IMR-90 (cell line): ENCODE results near the gene ANGPT4. TPM values are rescaled to one million over a fixed set of nuclear protein-coding genes. Genes with fewer than 3 reads are reported as not detected.

ENCODE experiments used
- ATAC-seq: fragments of 200-7000 bp; cut with Tn5 transposase; 2 replicates; pipeline ENCODE4 v1.9.1; 2020; ENCODE audit warnings: low read depth, mild to moderate bottlenecking, moderate library complexity
- BruUV-seq: library from RNA; stranded (reverse); fragments of 400-500 nt; replicated peaks from 2 replicates; lab custom pipeline; 2021; lab: Mats Ljungman, UMichigan
- CTCF ChIA-PET: fragments of 300-600 bp; formaldehyde crosslinking; extraction: SDS; loops from one replicate; lab custom pipeline; 2021; ENCODE audit warnings: antibody characterized with exemption; lab: Yijun Ruan, JAX
- POLR2A ChIA-PET: fragments of 300-600 bp; sonication (Branson Sonifier 250); formaldehyde crosslinking; loops from one replicate; lab custom pipeline; 2022; ENCODE audit warnings: antibody characterized with exemption; ENCODE audit not compliant: unreplicated experiment; lab: Charles Lee
- DNase-seq: peaks from one replicate; pipeline ENCODE4 v3.0.0; 2013
- H2AFZ ChIP-seq: replicated peaks from 2 replicates; pipeline ENCODE3; 2013; ENCODE audit warnings: low read length, mild to moderate bottlenecking; ENCODE audit not compliant: poor library complexity
- H2AK5ac ChIP-seq: 2 replicates; pipeline ENCODE4 v1.6.1; 2013; ENCODE audit warnings: low read depth, low read length, inconsistent platforms
- H2AK9ac ChIP-seq: replicated peaks from 2 replicates; pipeline ENCODE3; 2013; ENCODE audit warnings: mild to moderate bottlenecking, low read depth, low read length, moderate library complexity; ENCODE audit not compliant: poor library complexity
- H2BK120ac ChIP-seq: 2 replicates; pipeline ENCODE4 v1.6.1; 2013; ENCODE audit warnings: low read depth, low read length, inconsistent platforms
- H2BK15ac ChIP-seq: 3 replicates; pipeline ENCODE4 v1.6.1; 2013; ENCODE audit warnings: low read depth, low read length, inconsistent platforms
- H2BK20ac ChIP-seq: 2 replicates; pipeline ENCODE4 v1.6.1; 2013; ENCODE audit warnings: low read depth, mild to moderate bottlenecking, inconsistent platforms, low read length, moderate library complexity
- H2BK5ac ChIP-seq: 2 replicates; pipeline ENCODE4 v1.6.1; 2013; ENCODE audit warnings: mild to moderate bottlenecking, low read depth, low read length, inconsistent platforms; ENCODE audit not compliant: poor library complexity, severe bottlenecking
- H3K14ac ChIP-seq: replicated peaks from 2 replicates; pipeline ENCODE4 v1.6.1; 2013; ENCODE audit warnings: low read depth, low read length, inconsistent platforms
- H3K18ac ChIP-seq: 2 replicates; pipeline ENCODE4 v1.6.1; 2013; ENCODE audit warnings: low read depth, low read length, control low read depth
- H3K23ac ChIP-seq: 2 replicates; pipeline ENCODE4 v1.6.1; 2013; ENCODE audit warnings: low read depth, low read length, inconsistent platforms
- H3K27ac ChIP-seq: 2 replicates; pipeline ENCODE4 v1.5.1; 2013; ENCODE audit warnings: mild to moderate bottlenecking, control low read depth, low read length; ENCODE audit not compliant: insufficient read depth
- H3K27me3 ChIP-seq: 2 replicates; pipeline ENCODE4 v1.6.1; 2013; ENCODE audit warnings: low read length; ENCODE audit not compliant: control insufficient read depth, insufficient read depth
- H3K36me3 ChIP-seq: 2 replicates; pipeline ENCODE4 v1.6.1; 2013; ENCODE audit warnings: low read length, mixed read lengths; ENCODE audit not compliant: control insufficient read depth, insufficient read depth
- H3K4ac ChIP-seq: 2 replicates; pipeline ENCODE4 v1.6.1; 2013; ENCODE audit warnings: low read depth, low read length, inconsistent platforms
- H3K4me1 ChIP-seq: 2 replicates; pipeline ENCODE4 v1.6.1; 2013; ENCODE audit warnings: low read length, mixed read lengths; ENCODE audit not compliant: control insufficient read depth, insufficient read depth
- H3K4me2 ChIP-seq: 2 replicates; pipeline ENCODE4 v1.6.1; 2013; ENCODE audit warnings: low read depth, mild to moderate bottlenecking, control low read depth, low read length, moderate library complexity
- H3K4me3 ChIP-seq: 2 replicates; pipeline ENCODE4 v1.5.1; 2013; ENCODE audit warnings: low read depth, mild to moderate bottlenecking, control low read depth, low read length, moderate library complexity; ENCODE audit not compliant: insufficient read depth
- H3K56ac ChIP-seq: 2 replicates; pipeline ENCODE4 v1.6.1; 2013; ENCODE audit warnings: low read length, inconsistent platforms; ENCODE audit not compliant: insufficient read depth; ENCODE audit errors: extremely low read depth
- H3K79me1 ChIP-seq, 2 experiments: 2 replicates each; pipeline ENCODE4 v1.6.1; 2013; ENCODE audit warnings: low read length in 2 of 2, inconsistent platforms in 1 of 2, low read depth in 1 of 2
- H3K9ac ChIP-seq: 2 replicates; pipeline ENCODE4 v1.6.1; 2013; ENCODE audit warnings: low read depth, low read length, control low read depth
- H3K9me1 ChIP-seq: 2 replicates; pipeline ENCODE4 v1.6.1; 2013; ENCODE audit warnings: low read length, inconsistent platforms; ENCODE audit not compliant: insufficient read depth
- H3K9me3 ChIP-seq: 2 replicates; pipeline ENCODE4 v1.6.1; 2013; ENCODE audit warnings: low read length; ENCODE audit not compliant: control insufficient read depth, insufficient read depth
- H4K20me1 ChIP-seq: 2 replicates; pipeline ENCODE4 v1.6.1; 2013; ENCODE audit warnings: low read length, inconsistent platforms; ENCODE audit not compliant: insufficient read depth
- H4K5ac ChIP-seq: 2 replicates; pipeline ENCODE4 v1.6.1; 2013; ENCODE audit warnings: mild to moderate bottlenecking, low read depth, low read length, control low read depth
- H4K8ac ChIP-seq, 2 experiments: 2 replicates each; pipeline ENCODE4 v1.6.1; 2013; ENCODE audit warnings: low read depth in 2 of 2, low read length in 2 of 2, control low read depth in 1 of 2, inconsistent platforms in 1 of 2
- H4K91ac ChIP-seq: 2 replicates; pipeline ENCODE4 v1.6.1; 2013; ENCODE audit warnings: low read depth, low read length, inconsistent platforms; ENCODE audit not compliant: insufficient read depth
- BHLHE40 ChIP-seq: fragments of 150-350 bp; IDR thresholded peaks from 2 replicates; pipeline ENCODE4 v1.6.1; 2016; ENCODE audit warnings: mild to moderate bottlenecking, low read depth, low read length
- CEBPB ChIP-seq: IDR thresholded peaks from 2 replicates; pipeline ENCODE4 v1.6.1; 2012; ENCODE audit warnings: low read depth, low read length, improper control_type of control experiment
- CHD1 ChIP-seq: IDR thresholded peaks from 2 replicates; pipeline ENCODE4 v1.6.1; 2012; ENCODE audit warnings: low read depth, low read length, improper control_type of control experiment
- CTCF ChIP-seq: conservative IDR thresholded peaks from 2 replicates; pipeline ENCODE4 v1.5.1; 2012; ENCODE audit warnings: mild to moderate bottlenecking, low read depth, low read length, improper control_type of control experiment
- ELK1 ChIP-seq: fragments of 150-350 bp; IDR thresholded peaks from 2 replicates; pipeline ENCODE4 v1.6.1; 2016; ENCODE audit warnings: low read depth, mild to moderate bottlenecking, low read length, moderate library complexity, borderline replicate concordance
- FOS ChIP-seq: fragments of 150-350 bp; IDR thresholded peaks from 2 replicates; pipeline ENCODE4 v1.6.1; 2016; ENCODE audit warnings: low read depth, low read length
- MAFK ChIP-seq: IDR thresholded peaks from 2 replicates; pipeline ENCODE4 v1.6.1; 2012; ENCODE audit warnings: low read depth, low read length, improper control_type of control experiment
- MAZ ChIP-seq: IDR thresholded peaks from 2 replicates; pipeline ENCODE4 v1.6.1; 2012; ENCODE audit warnings: low read depth, mild to moderate bottlenecking, low read length, improper control_type of control experiment, moderate library complexity, borderline replicate concordance
- MXI1 ChIP-seq: IDR thresholded peaks from 2 replicates; pipeline ENCODE4 v1.6.1; 2012; ENCODE audit warnings: low read depth, mild to moderate bottlenecking, low read length, moderate library complexity, borderline replicate concordance
- NFE2L2 ChIP-seq: fragments of 150-350 bp; IDR thresholded peaks from 2 replicates; pipeline ENCODE4 v1.6.1; 2016; ENCODE audit warnings: low read depth, mild to moderate bottlenecking, low read length
- POLR2A ChIP-seq: IDR thresholded peaks from 2 replicates; pipeline ENCODE4 v1.6.1; 2012; ENCODE audit warnings: mild to moderate bottlenecking, low read depth, low read length
- RAD21 ChIP-seq: IDR thresholded peaks from 2 replicates; pipeline ENCODE4 v1.6.1; 2012; ENCODE audit warnings: low read length, improper control_type of control experiment
- RCOR1 ChIP-seq: IDR thresholded peaks from 2 replicates; pipeline ENCODE4 v1.6.1; 2012; ENCODE audit warnings: mild to moderate bottlenecking, low read length, improper control_type of control experiment; ENCODE audit not compliant: insufficient replicate concordance
- RFX5 ChIP-seq: IDR thresholded peaks from 2 replicates; pipeline ENCODE4 v1.8.0; 2012; ENCODE audit warnings: low read depth, mild to moderate bottlenecking, low read length, moderate library complexity
- SMC3 ChIP-seq: fragments of 150-350 bp; IDR thresholded peaks from 2 replicates; pipeline ENCODE4 v1.6.1; 2016; ENCODE audit warnings: low read depth, mild to moderate bottlenecking, antibody characterized with exemption, low read length, moderate library complexity
- USF2 ChIP-seq: fragments of 150-350 bp; IDR thresholded peaks from 2 replicates; pipeline ENCODE4 v1.6.1; 2017; ENCODE audit warnings: mild to moderate bottlenecking, antibody characterized with exemption, low read length, low read depth
- WGBS, 2 experiments: methylation state at CpG; one replicate each; pipeline versions ENCODE4 v1.1.5 to v1.1.7; 2013; ENCODE audit warnings: missing lambda C conversion rate in 2 of 2; ENCODE audit not compliant: insufficient read length in 1 of 2; ENCODE audit errors: extremely low coverage in 2 of 2; 5-methylcytosine and 5-hydroxymethylcytosine counted together
- dilution Hi-C: fragments of 300-500 bp; cut with HindIII; formaldehyde crosslinking; loops from one replicate; pipeline ENCODE4 v1.14.3; 2018; ENCODE audit warnings: low sequenced_read_pairs; ENCODE audit not compliant: unreplicated experiment
- in situ Hi-C: fragments of 300-500 bp; cut with MboI; formaldehyde crosslinking; loops from 3 replicates; pipeline ENCODE4 v1.14.3; 2019; ENCODE audit warnings: low sequenced_read_pairs, inconsistent platforms, mixed read lengths
- intact Hi-C: fragments of 100-400 bp; cut with micrococcal nuclease; formaldehyde crosslinking; loops from 2 replicates; pipeline ENCODE4 v1.10.0; 2022
- polyA plus RNA-seq, 3 experiments: library from polyadenylated mRNA; depleted of rRNA; stranded (reverse); fragments of >200 nt; gene quantifications; 2 replicates each; pipeline ENCODE4 v1.2.3, GENCODE V29; 2012; ENCODE audit warnings: low replicate concordance in 1 of 3
- total RNA-seq: library from RNA; depleted of rRNA; stranded (reverse); fragments of >200 nt; gene quantifications from 2 replicates; pipeline ENCODE4 v1.2.3, GENCODE V29; 2012

The ANGPT4 gene
- total and polyA plus RNA-seq, 2 of the 4 experiments (the other 2 are of a cell fraction) = not detected

- Histone ChIP-seq H3K4ac (no peak overlapping the region), H3K27ac (no peak overlapping the region), H2AFZ (no peak overlapping the region), H3K4me2 (no peak overlapping the region), H3K9me1 (no peaks in the 10 kb centered on the region), H4K8ac (no peak overlapping the region), H3K79me1 (no peaks in the 10 kb centered on the region), H2BK120ac (no peak overlapping the region), H3K23ac (no peak overlapping the region), H3K9ac (no peak overlapping the region), H3K4me3 (no peak overlapping the region), H3K27me3 (peaks cover 5% of the 10 kb centered on the region), H4K20me1 (no peaks in the 10 kb centered on the region), H2BK20ac (no peak overlapping the region), H3K14ac (no peak overlapping the region), H3K4me1 (no peaks in the 10 kb centered on the region), H4K91ac (no peak overlapping the region), H3K56ac (no peak overlapping the region), H2BK15ac (no peak overlapping the region), H2AK5ac (no peak overlapping the region), H3K36me3 (no peaks in the 10 kb centered on the region), H2BK5ac (no peak overlapping the region), H3K18ac (no peak overlapping the region), H3K9me3 (no peaks in the 10 kb centered on the region), H4K5ac (no peak overlapping the region), H2AK9ac (no peak overlapping the region)
- dilution Hi-C loops = no loop called here
- in situ Hi-C loops = no loop called here
- ATAC-seq (no peak), DNase-seq (no peak)
- ChIA-PET POLR2A (no interaction called here), CTCF (interaction anchor here (0.6 kb wide), 1 partner anchor 611 kb away, joined by 4 read pairs; no protein-coding TSS in a partner anchor)
- intact Hi-C loops = no loop called here
- no TSS peak for BruUV-seq
- no CpG with 5 or more reads among the region's 2 CpGs for WGBS, 2 experiments
- no peak for TF ChIP-seq POLR2A
- no peak for TF ChIP-seq CTCF
- no peak for TF ChIP-seq SMC3
- TF ChIP-seq RFX5 = no peak
- TF ChIP-seq NFE2L2 = no peak
- TF ChIP-seq BHLHE40 = no peak
- TF ChIP-seq MAZ = no peak
- TF ChIP-seq CEBPB = no peak
- no peak for TF ChIP-seq RCOR1
- no peak for TF ChIP-seq FOS
- TF ChIP-seq CHD1 = no peak
- no peak for TF ChIP-seq MAFK
- TF ChIP-seq USF2 = no peak
- TF ChIP-seq MXI1 = no peak
- TF ChIP-seq RAD21 = no peak
- no peak for TF ChIP-seq ELK1
Measured at GRCh38 chr20:887137-887536, 29.0 kb downstream of the ANGPT4 start.
